Posterior cingulate gyrus (tissue), 11 donors: ENCODE results near the gene NUP153.
A peak's percentile ranks its signal among the peaks of the same experiment; 100 is the strongest.
"Not testable (repeated sequence)": the region's sequence is repeated elsewhere in the genome, so short reads cannot be mapped to it uniquely, and the experiment has no call there.

ENCODE experiments used
- DNase-seq, 10 donors: peaks; one replicate each; pipeline versions ENCODE4 v3.0.0 to v3.0.0-alpha.2; 2020 to 2021; ENCODE audit warnings: mixed read lengths in 3 of 10
- intact Hi-C: fragments of 100-400 bp; cut with DNase I; formaldehyde crosslinking; loops from one replicate; pipeline ENCODE4 v1.15.1; 2023

Gene NUP153

GRCh38 chr6:17706580-17707370 is at the start of gene NUP153:
Gene NUP153, minus strand, starts transcription at chr6:17706925. Its CDS starts 538 bp downstream, at chr6:17706387.
- intact Hi-C loops: loop anchor here (2.0 to 5.0 kb wide), 2 partner anchors 106 to 276 kb away; partner anchors contain the start of gene FAM8A1

DNA sequence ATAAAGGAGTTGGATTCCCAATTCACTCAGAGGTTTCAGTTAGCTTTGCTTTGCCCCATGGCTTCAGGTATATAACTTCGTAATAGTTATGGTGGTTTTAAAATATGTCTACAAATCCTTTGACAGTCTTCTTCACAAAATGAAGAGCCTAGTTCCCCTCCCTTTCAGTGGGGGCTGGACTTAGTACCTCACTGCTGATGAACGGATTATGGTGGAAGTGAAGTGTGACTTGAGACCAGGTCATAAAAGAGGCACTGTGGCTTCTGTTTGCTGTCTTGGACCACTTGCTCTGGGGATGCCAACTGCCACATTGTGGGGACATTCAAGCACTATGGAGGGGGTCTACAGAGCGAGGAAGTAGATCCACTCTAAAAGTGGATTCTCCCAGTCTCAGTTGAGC is 47.5 kb upstream of the NUP153 start:
- no peak for DNase-seq
- intact Hi-C loops: no loop called here

More at GRCh38 chr6:17706580-17707370, at the start of gene NUP153:
- peak; percentile 98 to 100 (median 99) for DNase-seq

DNA sequence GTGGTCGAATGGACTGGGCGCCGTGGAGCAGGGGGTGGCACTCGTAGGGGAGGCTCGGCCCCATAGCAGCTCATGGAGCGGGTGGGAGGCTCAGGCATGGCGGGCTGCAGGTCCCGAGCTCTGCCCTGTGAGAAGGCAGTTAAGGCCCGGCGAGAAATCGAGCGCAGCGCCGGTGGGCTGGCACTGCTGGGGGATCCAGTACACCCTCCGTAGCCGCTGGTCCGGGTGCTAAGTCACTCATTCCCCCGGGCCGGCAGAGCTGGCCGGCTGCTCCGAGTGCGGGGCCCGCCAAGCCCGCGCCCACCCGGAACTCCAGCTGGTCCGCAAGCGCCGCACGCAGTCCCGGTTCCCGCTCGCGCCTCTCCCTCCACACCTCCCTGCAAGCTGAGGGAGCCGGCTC is 38.6 kb upstream of the NUP153 start:
- DNase-seq, intact Hi-C loops: not testable (repeated sequence)

GRCh38 chr6:17744757-17745308 is 38.1 kb upstream of the NUP153 start:
- intact Hi-C loops, DNase-seq: not testable (repeated sequence)

GRCh38 chr6:17744019-17744756 is 37.5 kb upstream of the NUP153 start:
- DNase-seq: no peak
- intact Hi-C loops: no loop called here

DNA sequence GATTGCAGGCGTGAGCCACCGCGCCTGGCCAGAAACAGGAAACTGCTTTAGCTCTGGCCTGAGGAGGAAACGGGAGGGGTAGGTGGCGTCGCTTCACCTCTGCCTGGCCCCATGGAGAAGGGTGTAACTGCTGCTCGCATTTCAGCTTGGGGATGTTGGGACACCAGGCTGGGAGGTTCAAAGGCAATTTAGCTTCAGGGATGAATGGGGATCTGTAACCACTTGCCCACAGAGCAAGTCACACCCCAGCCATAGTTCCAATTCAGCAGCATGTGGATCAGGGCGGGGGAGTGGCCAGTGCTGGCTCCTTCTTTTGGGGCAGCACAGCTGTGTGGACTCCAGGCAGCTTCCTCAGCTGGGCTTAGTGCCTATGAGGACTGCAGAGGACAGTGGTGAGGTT is 34.8 kb upstream of the NUP153 start:
- intact Hi-C loops: no loop called here
- DNase-seq: no peak

- intact Hi-C loops: no loop called here
- DNase-seq: no peak
Observed at GRCh38 chr6:17740559-17741220, 34.0 kb upstream of the NUP153 start.

- intact Hi-C loops: no loop called here
- no peak for DNase-seq
Observed at GRCh38 chr6:17737704-17738252, 31.1 kb upstream of the NUP153 start.

DNA sequence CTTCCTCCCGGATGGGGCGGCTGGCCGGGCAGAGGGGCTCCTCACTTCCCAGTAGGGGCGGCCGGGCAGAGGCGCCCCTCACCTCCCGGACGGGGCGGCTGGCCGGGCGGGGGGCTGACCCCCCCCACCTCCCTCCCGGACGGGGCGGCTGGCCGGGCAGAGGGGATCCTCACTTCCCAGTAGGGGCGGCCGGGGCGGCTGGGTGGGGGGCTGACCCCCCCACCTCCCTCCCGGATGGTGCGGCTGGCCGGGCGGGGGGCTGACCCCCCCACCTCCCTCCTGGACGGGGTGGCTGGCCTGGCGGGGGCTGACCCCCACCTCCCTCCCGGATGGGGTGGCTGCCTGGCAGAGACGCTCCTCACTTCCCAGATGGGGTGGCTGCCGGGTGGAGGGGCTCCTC is 28.6 kb upstream of the NUP153 start:
- DNase-seq, intact Hi-C loops: not testable (repeated sequence)

- intact Hi-C loops: no loop called here
- DNase-seq: no peak
Observed at GRCh38 chr6:17730078-17730704, 23.5 kb upstream of the NUP153 start.

GRCh38 chr6:17729223-17730077 is 22.7 kb upstream of the NUP153 start:
- intact Hi-C loops: no loop called here
- no peak for DNase-seq

GRCh38 chr6:17728551-17729222 is 22.0 kb upstream of the NUP153 start:
- intact Hi-C loops: no loop called here
- no peak for DNase-seq

GRCh38 chr6:17725083-17725482 is 18.4 kb upstream of the NUP153 start:
- intact Hi-C loops: no loop called here
- peak in 2 of 10 donors; percentile 20 to 77 for DNase-seq

DNA sequence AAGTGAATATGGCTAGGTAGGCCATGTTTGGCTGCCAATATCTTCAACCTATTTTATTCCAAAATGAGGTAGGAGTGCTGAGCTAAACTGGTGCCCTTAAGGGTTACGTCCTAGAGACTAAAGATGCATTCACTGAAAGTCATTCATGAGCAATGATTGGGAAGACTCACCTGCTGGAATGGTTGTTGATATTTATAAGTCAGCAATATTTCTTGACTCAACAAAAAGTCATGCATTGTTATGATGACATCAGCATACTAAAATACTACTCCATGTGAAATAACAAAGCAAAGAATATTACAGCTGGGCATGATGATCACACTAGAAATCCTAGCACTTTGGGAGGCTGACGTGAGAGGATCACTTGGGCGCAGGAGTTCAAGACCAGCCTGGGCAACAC is 17.6 kb upstream of the NUP153 start:
- intact Hi-C loops: no loop called here
- DNase-seq: no peak

GRCh38 chr6:17721671-17722070 is 14.9 kb upstream of the NUP153 start:
- intact Hi-C loops: no loop called here
- no peak for DNase-seq

DNA sequence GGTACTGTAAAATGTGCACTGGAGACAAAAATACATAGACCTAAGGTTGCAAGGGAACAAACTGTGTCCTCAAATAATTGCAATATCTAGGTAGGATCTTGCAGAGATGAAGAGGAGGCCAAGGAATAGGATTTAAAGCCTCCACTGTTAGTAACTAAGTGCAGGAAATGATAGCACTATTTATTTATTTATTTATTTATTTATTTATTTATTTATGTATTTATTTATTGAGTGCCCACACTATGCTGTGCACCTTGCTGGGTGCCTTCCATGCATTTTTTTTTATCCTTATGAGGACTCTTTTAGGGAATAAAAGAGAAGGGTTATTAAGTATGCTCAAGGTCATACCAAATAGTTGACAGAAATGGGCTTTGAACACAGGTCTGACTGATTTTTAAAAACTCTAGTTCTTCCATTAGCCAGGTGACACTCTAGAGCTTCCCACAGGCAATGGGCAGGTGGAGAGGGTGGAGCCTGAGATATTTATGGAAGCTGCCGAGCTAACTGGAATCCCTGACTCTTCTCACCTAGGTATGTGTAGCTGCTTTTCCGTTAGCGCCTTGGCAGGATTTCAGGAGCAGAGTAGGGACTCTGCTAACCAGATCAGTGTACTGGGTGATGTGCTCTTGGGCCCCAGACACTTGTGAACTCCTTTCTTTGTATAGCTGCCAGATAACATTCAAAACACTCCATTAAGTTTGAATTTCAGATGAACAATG is 12.8 kb upstream of the NUP153 start:
- DNase-seq: no peak
- intact Hi-C loops: no loop called here

DNA sequence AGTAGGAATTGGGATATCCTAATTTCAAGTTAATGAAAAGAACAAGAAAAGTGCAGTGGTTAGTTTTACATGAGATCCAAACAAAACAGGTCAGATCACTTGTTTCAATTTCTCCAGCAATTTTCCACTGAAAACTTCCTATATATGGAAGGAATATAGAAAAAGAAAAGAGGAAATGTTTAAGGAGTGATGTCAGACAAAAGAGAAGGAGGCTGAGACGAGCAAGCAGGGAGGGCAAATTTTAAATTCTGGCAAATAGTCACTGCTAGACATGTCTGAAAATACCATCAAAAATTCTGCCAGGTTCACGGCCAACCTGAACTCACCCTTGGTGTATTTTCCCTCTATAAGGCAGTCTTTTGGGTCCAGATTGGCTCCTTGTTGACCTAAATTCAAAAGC is 9.5 kb upstream of the NUP153 start:
- no peak for DNase-seq
- intact Hi-C loops: no loop called here
